B cell (primary cell): ENCODE results near the gene KHK. TPM values are rescaled to one million over a fixed set of nuclear protein-coding genes. Genes with fewer than 3 reads are reported as not detected.

Experiments
- ATAC-seq: fragments of 200-7000 bp; cut with Tn5 transposase; one replicate; pipeline ENCODE4 v1.10.0; 2021; ENCODE audit warnings: low read depth, mild to moderate bottlenecking, moderate number of reproducible peaks, moderate library complexity
- CTCF ChIA-PET: fragments of 350-600 bp; sonication (Branson Sonifier 250); formaldehyde crosslinking; loops from one replicate; lab custom pipeline; 2021; ENCODE audit warnings: antibody characterized with exemption, inconsistent platforms; lab: Charles Lee
- POLR2A ChIA-PET: fragments of 350-600 bp; sonication (Branson Sonifier 250); formaldehyde crosslinking; loops from one replicate; lab custom pipeline; 2021; ENCODE audit warnings: antibody characterized with exemption; lab: Charles Lee
- DNase-seq: peaks from one replicate; pipeline ENCODE4 v3.0.0; 2013
- H2AFZ ChIP-seq: 2 replicates; pipeline ENCODE4 v1.6.1; 2012; ENCODE audit warnings: mild to moderate bottlenecking, low read depth, low read length; ENCODE audit not compliant: insufficient read depth, poor library complexity, severe bottlenecking
- H3K27ac ChIP-seq, 2 donors: 1 replicate in 1 of 2; 2 replicates in 1 of 2; pipeline ENCODE4 v1.5.1; 2012 to 2013; ENCODE audit warnings: low read length in 2 of 2, mild to moderate bottlenecking in 2 of 2, moderate library complexity in 1 of 2
- H3K27me3 ChIP-seq, 4 experiments: fragments of 200-600 bp in 1 of 4; sonication (generic) in 1 of 4; replicated peaks in 1 of 4; 1 replicate in 2 of 4; 2 replicates in 2 of 4; pipeline versions ENCODE4 v1.6.1 to v1.7.0; 2013 to 2016; ENCODE audit warnings: low read length in 3 of 4, mild to moderate bottlenecking in 2 of 4, mixed read lengths in 1 of 4, moderate library complexity in 1 of 4; ENCODE audit not compliant: insufficient read depth in 4 of 4, control insufficient read depth in 3 of 4; ENCODE audit errors: control extremely low read depth in 1 of 4
- H3K36me3 ChIP-seq, 2 experiments: replicated peaks in 1 of 2; 1 replicate in 1 of 2; 2 replicates in 1 of 2; pipeline versions ENCODE4 v1.6.1 to v1.7.1; 2013; ENCODE audit warnings: low read length in 1 of 2; ENCODE audit not compliant: insufficient read depth in 2 of 2, control insufficient read depth in 1 of 2; ENCODE audit errors: control extremely low read depth in 1 of 2, extremely low read depth in 1 of 2
- H3K4me1 ChIP-seq, 2 donors: fragments of 200-600 bp in 1 of 2; sonication (generic) in 1 of 2; 1 replicate in 1 of 2; 2 replicates in 1 of 2; pipeline versions ENCODE4 v1.5.1 to v1.6.1; 2013 to 2017; ENCODE audit warnings: low read length in 2 of 2; ENCODE audit not compliant: control insufficient read depth in 2 of 2, insufficient read depth in 2 of 2
- H3K4me2 ChIP-seq: replicated peaks from 2 replicates; pipeline ENCODE3; 2012; ENCODE audit warnings: mild to moderate bottlenecking, low read depth, low read length; ENCODE audit not compliant: poor library complexity, severe bottlenecking
- H3K4me3 ChIP-seq, 5 experiments: fragments of 200-600 bp in 1 of 5; sonication (generic) in 1 of 5; 1 replicate in 3 of 5; 2 replicates in 2 of 5; pipeline versions ENCODE4 v1.5.1 to v1.7.0; 2011 to 2016; ENCODE audit warnings: low read length in 4 of 5, mild to moderate bottlenecking in 4 of 5, low read depth in 2 of 5, control low read depth in 1 of 5, moderate library complexity in 1 of 5; ENCODE audit not compliant: insufficient read depth in 1 of 5; ENCODE audit errors: control extremely low read depth in 1 of 5, extremely low read depth in 1 of 5
- H3K79me2 ChIP-seq: fragments of 200-600 bp; sonication (generic); one replicate; pipeline ENCODE4 v1.6.0; 2016; ENCODE audit warnings: low read length; ENCODE audit not compliant: control insufficient read depth, insufficient read depth
- H3K9ac ChIP-seq: fragments of 200-600 bp; sonication (generic); 2 replicates; pipeline ENCODE4 v1.6.1; 2017; ENCODE audit warnings: mild to moderate bottlenecking, low read length, moderate library complexity
- H3K9me3 ChIP-seq, 3 donors: one replicate each; pipeline versions ENCODE4 v1.6.1 to v1.7.1; 2013; ENCODE audit warnings: low read length in 2 of 3; ENCODE audit not compliant: control insufficient read depth in 2 of 3, insufficient read depth in 1 of 3; ENCODE audit errors: control extremely low read depth in 1 of 3
- H4K20me1 ChIP-seq: 2 replicates; pipeline ENCODE4 v1.6.0; 2012; ENCODE audit warnings: mild to moderate bottlenecking, low read length; ENCODE audit not compliant: insufficient read depth, control insufficient read depth, poor library complexity, severe bottlenecking
- H3K27ac Mint-ChIP-seq: one replicate; pipeline ENCODE4 v1.8.0; 2021; ENCODE audit warnings: mixed read lengths
- H3K27me3 Mint-ChIP-seq: one replicate; pipeline ENCODE4 v1.8.0; 2021; ENCODE audit warnings: mixed read lengths
- H3K4me1 Mint-ChIP-seq: one replicate; pipeline ENCODE4 v1.8.0; 2021; ENCODE audit warnings: mixed read lengths
- H3K4me3 Mint-ChIP-seq: one replicate; pipeline ENCODE4 v1.8.0; 2021; ENCODE audit warnings: mixed read lengths
- H3K9me3 Mint-ChIP-seq: one replicate; pipeline ENCODE4 v1.8.0; 2022; ENCODE audit warnings: mixed read lengths; ENCODE audit not compliant: insufficient read depth
- EZH2 ChIP-seq: IDR thresholded peaks from 2 replicates; pipeline ENCODE4 v1.6.1; 2012; ENCODE audit warnings: borderline replicate concordance, low read depth, mild to moderate bottlenecking, moderate library complexity, low read length; ENCODE audit not compliant: insufficient read depth, poor library complexity, severe bottlenecking
- WGBS: methylation state at CpG from one replicate; pipeline ENCODE4 v1.1.5; 2013; ENCODE audit warnings: missing lambda C conversion rate; ENCODE audit not compliant: insufficient coverage; 5-methylcytosine and 5-hydroxymethylcytosine counted together
- intact Hi-C: fragments of 100-400 bp; cut with micrococcal nuclease; formaldehyde crosslinking; loops from one replicate; pipeline ENCODE4 v1.10.0; 2022
- polyA plus RNA-seq: library from polyadenylated mRNA; depleted of rRNA; stranded (reverse); fragments of >200 nt; gene quantifications from 2 replicates; pipeline ENCODE4 v1.2.3, GENCODE V29; 2012
- total RNA-seq, 2 donors: library from RNA; stranded (reverse); fragments of 120-200 nt in 1 of 2; gene quantifications; 1 replicate in 1 of 2; 2 replicates in 1 of 2; pipeline versions ENCODE4 v1.2.3 to v1.2.4, GENCODE V29; 2013 to 2022
- TF ChIP-seq, protein P1 (sequence below): fragments of 200-600 bp; IDR thresholded peaks from one replicate; pipeline ENCODE4 v1.8.0; 2022; ENCODE audit warnings: antibody characterized with exemption, mild to moderate bottlenecking

Gene KHK
- total and polyA plus RNA-seq, 2 donors (not counting 1 experiment from before 2014, with no cell fraction given), result 3.3 to 4.0 TPM

DNA sequence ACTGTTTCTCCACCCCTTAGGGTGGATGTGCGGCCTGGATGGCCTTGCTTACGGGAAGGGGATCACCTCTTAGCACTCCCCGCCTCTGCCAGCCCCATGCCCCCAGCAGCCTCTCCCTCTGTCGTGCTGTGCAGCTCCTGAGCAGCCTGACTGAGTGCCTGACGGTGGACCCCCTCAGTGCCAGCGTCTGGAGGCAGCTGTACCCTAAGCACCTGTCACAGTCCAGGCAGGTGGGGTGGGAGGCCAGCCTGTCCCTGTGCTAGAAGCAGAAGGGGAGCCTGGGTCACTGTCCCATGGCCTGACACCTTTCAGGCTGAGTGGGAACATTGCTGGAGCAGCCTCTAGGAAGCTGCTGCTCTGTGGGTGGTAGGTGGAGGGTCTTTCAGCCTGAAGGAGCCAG lies 48.6 kb upstream of the KHK start:
- no peak overlapping the region for H2AFZ ChIP-seq
- 98% methylated on average over 6 of the region's 6 CpGs for WGBS
- H3K27me3 ChIP-seq, result no peaks in the 10 kb centered on the region
- peaks cover 39 to 52% of the 10 kb centered on the region in 2 donors for H3K4me1 ChIP-seq
- H3K4me2 ChIP-seq, result no peak overlapping the region
- H3K4me3 Mint-ChIP-seq, result no peak overlapping the region
- DNase-seq (no peak), ATAC-seq (no peak)
- peaks cover 42% of the 10 kb centered on the region for H4K20me1 ChIP-seq
- intact Hi-C loops, result no loop called here
- ChIA-PET POLR2A (interaction anchor here (0.5 kb wide), 2 partner anchors 265 to 274 kb away, joined by 3 to 4 read pairs; no protein-coding TSS in a partner anchor), CTCF (interaction anchor here (1.0 kb wide), 1 partner anchor 13 kb away, joined by 4 read pairs; the partner anchor contains the start of gene AGBL5)
- H3K79me2 ChIP-seq, result peaks cover 24% of the 10 kb centered on the region
- H3K4me1 Mint-ChIP-seq, result peaks cover 43% of the 10 kb centered on the region
- H3K4me3 ChIP-seq, result no peak overlapping the region
- no peaks in the 10 kb centered on the region for H3K9me3 Mint-ChIP-seq
- peaks cover 1 to 64% of the 10 kb centered on the region in 2 experiments for H3K36me3 ChIP-seq
- no peak overlapping the region for H3K9ac ChIP-seq
- no peak overlapping the region for H3K27ac ChIP-seq
- no peaks in the 10 kb centered on the region for H3K9me3 ChIP-seq
- H3K27me3 Mint-ChIP-seq, result no peaks in the 10 kb centered on the region
- no peak overlapping the region for H3K27ac Mint-ChIP-seq
- TF ChIP-seq EZH2, result no peak
- TF ChIP-seq, protein P1, sequence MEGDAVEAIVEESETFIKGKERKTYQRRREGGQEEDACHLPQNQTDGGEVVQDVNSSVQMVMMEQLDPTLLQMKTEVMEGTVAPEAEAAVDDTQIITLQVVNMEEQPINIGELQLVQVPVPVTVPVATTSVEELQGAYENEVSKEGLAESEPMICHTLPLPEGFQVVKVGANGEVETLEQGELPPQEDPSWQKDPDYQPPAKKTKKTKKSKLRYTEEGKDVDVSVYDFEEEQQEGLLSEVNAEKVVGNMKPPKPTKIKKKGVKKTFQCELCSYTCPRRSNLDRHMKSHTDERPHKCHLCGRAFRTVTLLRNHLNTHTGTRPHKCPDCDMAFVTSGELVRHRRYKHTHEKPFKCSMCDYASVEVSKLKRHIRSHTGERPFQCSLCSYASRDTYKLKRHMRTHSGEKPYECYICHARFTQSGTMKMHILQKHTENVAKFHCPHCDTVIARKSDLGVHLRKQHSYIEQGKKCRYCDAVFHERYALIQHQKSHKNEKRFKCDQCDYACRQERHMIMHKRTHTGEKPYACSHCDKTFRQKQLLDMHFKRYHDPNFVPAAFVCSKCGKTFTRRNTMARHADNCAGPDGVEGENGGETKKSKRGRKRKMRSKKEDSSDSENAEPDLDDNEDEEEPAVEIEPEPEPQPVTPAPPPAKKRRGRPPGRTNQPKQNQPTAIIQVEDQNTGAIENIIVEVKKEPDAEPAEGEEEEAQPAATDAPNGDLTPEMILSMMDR, result no peak

GRCh38 chr2:27038631-27039339 lies 47.8 kb upstream of the KHK start:
- Mint-ChIP-seq H3K9me3 (no peaks in the 10 kb centered on the region), H3K4me1 (peaks cover 39% of the 10 kb centered on the region), H3K27ac (peak overlapping the region; percentile 56), H3K4me3 (no peak overlapping the region), H3K27me3 (no peaks in the 10 kb centered on the region)
- intact Hi-C loops, result no loop called here
- CTCF ChIA-PET, result interaction anchor here (1.1 kb wide), 1 partner anchor 10 kb away, joined by 5 read pairs; no protein-coding TSS in a partner anchor
- 98% methylated on average over 13 of the region's 17 CpGs for WGBS
- no peak overlapping the region for H3K27ac ChIP-seq
- H4K20me1 ChIP-seq, result peaks cover 34% of the 10 kb centered on the region
- POLR2A ChIA-PET, result interaction anchor here (1.2 kb wide), 1 partner anchor 13 kb away, joined by 3 read pairs; the partner anchor contains the start of gene AGBL5
- H3K79me2 ChIP-seq, result peaks cover 16% of the 10 kb centered on the region
- H3K4me1 ChIP-seq, result peaks cover 34 to 47% of the 10 kb centered on the region in 2 donors
- no peaks in the 10 kb centered on the region for H3K9me3 ChIP-seq
- no peak overlapping the region for H3K4me2 ChIP-seq
- no peak for TF ChIP-seq EZH2
- TF ChIP-seq, protein P1, result no peak
- H2AFZ ChIP-seq, result no peak overlapping the region
- H3K36me3 ChIP-seq, result peaks cover 1 to 64% of the 10 kb centered on the region in 2 experiments
- no peak for DNase-seq
- no peak overlapping the region for H3K4me3 ChIP-seq
- no peak overlapping the region for H3K9ac ChIP-seq
- ATAC-seq, result no peak
- no peaks in the 10 kb centered on the region for H3K27me3 ChIP-seq
